GM21825 (cell line): ENCODE results near the gene ACAP3.
A peak's percentile ranks its signal among the peaks of the same experiment; 100 is the strongest.

Experiments used
- ATAC-seq: cut with Tn5 transposase; IDR thresholded peaks from one replicate; pipeline ENCODE4 v1.9.1; 2021; ENCODE audit warnings: mild to moderate bottlenecking, moderate library complexity; ENCODE audit not compliant: unreplicated experiment

Gene ACAP3

DNA sequence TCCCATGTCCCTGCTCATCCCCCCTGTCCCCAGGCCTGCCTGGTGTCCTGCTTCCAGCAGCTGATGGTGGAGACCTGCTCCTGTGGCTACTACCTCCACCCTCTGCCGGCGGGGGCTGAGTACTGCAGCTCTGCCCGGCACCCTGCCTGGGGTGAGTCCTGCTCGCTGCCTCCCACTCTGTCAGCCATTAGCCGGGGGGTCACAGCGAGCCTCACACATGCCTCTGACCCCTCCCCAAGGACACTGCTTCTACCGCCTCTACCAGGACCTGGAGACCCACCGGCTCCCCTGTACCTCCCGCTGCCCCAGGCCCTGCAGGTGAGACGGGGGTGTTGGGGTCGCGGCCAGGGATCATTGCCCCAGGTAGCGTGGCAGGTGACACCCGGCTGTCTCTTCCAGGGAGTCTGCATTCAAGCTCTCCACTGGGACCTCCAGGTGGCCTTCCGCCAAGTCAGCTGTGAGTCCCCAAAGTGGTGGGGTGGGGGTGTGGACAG, 17.4 kb downstream of the ACAP3 start:
- no peak for ATAC-seq

DNA sequence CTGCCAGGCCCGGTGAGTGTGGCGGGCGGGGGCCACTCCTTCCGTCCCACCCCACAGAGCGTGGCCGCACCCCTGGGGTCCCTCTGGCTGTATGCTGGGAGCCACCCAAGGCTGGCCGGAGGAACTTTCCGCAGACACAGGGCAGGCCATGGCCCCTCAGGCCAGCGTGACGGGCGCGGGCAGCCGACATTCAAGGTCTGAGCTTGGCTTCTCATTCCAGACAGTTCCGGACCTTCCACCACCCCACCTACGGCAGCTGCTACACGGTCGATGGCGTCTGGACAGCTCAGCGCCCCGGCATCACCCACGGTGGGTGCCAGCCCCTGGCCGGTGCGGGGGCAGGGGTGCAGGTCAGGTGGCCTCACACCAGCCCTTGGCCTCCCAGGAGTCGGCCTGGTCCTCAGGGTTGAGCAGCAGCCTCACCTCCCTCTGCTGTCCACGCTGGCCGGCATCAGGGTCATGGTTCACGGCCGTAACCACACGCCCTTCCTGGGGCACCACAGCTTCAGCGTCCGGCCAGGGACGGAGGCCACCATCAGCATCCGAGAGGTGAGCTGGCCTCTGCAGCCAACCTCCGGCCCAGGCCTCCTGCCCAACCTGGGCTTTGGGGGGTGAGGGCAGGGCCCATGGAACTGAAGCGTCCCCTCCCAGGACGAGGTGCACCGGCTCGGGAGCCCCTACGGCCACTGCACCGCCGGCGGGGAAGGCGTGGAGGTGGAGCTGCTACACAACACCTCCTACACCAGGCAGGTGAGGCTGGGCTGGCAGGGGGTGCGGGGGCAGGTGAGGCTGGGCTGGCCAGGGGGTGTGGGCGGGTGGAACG, 20.2 kb downstream of the ACAP3 start:
- no peak for ATAC-seq

DNA sequence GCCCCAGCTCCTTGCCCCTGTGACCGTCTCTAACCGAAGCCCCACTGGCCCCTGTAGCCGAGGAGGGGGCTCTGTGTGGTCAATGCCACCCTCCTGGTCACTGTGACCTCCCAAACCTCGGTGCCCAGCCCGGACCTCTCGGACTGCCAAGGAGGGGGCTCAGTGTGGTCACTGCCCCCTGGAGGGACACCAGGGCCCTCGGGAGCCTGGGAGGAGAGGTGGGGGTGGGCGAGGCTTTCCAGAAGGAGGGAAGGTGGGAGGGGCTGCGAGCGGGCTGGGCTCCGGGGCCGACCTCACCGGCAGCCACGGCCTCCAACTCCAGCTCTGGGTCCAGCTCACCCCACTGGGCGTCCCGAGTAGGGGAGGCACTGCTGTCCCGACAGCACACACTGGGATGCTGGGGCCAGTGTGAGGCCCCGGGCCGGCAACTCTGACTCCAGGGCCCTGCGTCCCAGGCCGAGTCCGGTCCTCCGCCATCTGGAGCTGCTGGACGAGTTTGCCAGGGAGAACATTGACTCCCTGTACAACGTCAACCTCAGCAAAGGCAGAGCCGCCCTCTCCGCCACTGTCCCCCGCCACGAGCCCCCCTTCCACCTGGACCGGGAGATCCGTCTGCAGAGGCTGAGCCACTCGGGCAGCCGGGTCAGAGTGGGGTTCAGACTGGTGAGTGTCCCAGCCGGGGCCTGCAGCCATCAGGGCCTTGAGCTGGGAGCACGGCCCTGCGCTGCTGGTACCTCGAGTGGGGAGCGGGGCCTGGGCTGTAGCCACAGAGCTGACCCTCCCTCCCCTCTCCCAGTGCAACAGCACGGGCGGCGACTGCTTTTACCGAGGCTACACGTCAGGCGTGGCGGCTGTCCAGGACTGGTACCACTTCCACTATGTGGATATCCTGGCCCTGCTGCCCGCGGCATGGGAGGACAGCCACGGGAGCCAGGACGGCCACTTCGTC, 21.1 kb downstream of the ACAP3 start:
- ATAC-seq, result no peak

DNA sequence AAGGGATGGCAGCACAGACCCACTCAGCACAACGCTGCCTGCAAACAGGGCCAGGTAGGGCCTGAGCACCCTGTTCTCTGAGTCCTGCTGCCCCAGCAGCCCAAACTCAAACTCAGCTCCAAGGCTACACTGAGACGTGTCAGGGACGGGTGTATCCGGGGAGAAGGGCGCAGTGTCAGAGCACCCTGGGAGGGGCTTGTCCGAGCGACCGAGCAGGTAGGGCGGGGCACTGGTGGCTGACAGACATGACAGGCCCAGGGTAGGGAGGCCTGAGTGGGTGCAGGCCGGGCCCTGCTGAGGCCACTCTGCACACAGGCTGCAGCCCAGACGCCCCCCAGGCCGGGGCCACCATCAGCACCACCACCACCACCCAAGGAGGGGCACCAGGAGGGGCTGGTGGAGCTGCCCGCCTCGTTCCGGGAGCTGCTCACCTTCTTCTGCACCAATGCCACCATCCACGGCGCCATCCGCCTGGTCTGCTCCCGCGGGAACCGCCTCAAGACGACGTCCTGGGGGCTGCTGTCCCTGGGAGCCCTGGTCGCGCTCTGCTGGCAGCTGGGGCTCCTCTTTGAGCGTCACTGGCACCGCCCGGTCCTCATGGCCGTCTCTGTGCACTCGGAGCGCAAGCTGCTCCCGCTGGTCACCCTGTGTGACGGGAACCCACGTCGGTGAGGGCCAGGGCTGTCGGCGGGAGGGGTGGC, 22.0 kb downstream of the ACAP3 start:
- ATAC-seq, result no peak

DNA sequence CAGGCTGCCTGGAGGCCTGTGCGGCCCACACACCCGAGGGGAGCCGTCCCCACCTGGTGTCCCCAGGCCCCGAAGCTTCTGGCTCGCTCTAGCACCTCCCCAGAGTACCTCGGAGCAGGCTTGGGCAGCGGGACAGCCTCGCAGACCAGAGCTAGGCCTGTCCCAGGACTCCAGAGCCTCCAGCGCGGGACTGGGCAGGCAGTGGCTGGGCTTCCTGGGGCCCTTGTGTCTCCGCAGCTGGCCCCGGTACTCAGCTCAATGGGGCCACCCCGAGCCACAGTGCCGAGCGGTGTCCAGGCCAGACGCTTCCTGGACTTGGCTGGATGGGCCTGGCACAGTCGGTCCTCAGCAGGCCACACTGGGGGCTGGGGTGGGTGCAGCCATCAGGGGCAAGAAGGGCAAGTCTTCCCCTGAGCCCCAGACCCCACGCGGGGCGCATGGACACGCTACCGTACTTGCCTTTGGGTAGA, 22.6 kb downstream of the ACAP3 start:
- no peak for ATAC-seq

DNA sequence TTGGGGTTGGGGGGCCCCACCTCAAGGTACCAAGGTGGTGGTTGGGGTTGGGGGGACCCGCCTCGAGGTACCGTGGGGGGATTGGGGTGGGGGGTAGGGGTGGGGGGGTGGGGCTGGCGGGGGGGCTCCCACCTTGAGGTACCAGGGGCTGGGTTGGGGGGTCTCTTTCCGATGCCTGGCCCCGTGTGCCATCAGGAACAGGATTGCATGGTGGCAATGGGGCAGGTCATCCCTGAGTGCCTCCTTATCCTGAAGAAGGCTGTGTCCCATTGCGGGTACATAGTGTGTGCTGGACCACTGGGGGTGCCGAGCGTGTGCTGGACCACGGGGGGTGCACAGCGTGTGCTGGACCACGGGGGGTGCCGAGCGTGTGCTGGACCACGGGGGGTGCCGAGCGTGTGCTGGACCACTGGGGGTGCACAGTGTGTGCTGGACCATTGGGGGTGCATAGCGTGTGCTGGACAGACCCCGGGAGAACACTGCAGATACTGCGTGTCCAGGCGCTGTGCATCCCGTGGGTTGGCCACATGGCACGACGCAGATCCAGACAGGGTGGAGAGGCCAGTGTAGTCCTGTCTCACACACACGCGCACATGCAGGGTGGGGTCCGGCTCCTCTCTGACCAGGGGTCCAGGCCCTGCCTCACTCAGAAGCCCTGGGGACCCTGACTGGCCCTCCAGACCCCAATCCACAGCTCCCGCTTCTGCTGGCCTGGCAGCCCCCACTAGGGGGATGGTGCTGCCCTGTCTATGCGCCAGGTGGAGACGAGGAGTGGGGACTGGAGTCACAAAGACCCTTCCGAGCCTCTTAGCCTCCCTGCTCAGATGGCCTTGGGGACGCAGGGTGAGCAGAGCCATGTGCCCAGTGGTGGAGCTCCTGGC, 23.3 kb downstream of the ACAP3 start:
- ATAC-seq, result no peak

DNA sequence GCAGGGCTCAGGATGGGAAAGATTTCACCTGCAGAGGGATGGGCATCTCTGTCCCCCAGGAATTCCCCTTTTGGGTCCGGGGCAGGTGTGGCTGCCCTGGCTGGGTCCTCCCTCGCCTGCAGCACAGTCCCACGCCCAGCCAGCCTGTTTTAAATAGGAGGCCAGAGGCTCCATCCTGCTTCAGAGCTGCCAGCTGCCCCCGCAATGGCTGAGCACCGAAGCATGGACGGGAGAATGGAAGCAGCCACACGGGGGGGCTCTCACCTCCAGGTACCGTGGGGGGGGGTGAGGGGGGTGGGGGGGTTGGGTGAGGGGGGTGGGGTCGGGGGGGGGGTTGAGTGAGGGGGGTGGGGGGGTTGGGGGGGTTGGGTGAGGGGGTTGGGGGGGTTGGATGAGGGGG, 23.9 kb downstream of the ACAP3 start:
- no peak for ATAC-seq

DNA sequence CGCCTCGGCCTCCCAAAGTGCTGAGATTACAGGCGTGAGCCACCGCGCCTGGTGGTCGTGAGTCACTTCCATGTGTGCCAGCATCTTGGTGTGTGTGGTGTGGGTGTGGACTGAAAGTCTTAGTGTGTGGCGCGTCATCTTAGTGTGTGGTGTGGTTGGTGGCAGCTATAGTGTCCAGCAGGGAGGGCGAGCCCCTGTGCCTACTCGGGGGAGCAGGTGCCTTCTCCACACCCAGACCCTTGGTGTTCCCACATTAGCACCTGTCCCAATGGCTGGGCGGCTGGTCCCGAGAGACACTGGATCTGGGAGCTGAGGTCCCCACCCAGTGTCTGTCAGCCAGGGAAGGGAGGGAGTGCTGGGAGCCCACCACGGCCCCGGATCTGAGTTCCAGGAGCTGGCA, 24.7 kb downstream of the ACAP3 start:
- no peak for ATAC-seq

DNA sequence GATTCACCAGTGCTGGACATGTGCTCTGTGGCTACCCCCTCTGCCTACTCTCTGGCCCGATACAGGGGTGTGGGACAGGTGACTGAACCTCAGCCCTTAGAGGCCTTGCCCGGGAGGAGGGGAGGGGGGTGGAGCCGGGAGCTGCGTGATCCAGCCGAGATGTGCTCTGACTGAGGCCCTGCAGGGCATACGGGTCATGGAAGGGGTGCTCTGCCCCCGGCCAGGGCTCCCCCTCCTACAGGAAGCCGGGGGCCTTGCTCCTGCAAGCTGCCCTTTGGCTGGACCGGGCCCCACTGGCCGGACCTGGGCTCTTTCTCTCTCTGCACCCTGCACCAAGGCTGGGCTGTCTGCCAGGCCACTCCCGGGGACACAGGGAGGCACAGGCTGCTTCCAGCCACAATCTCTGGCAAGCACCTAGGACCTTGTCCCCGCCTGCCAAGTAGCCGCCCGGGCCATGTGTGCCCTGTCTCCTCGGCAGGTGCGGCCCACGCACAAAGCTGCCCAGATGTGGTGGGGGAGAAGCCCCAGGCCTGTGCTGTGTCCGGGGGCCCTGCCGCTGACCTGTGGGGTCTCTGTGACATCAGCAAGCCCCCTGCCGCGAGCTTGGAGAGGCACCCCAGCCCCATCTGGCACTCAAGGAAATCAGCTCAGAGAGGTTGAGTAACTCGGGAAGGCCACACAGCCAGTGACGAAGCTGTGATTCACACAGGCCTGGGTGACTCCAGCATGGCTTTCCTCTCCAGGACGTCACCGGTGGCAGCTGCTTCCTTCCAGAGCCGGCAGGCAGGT, 26.0 kb downstream of the ACAP3 start:
- no peak for ATAC-seq

DNA sequence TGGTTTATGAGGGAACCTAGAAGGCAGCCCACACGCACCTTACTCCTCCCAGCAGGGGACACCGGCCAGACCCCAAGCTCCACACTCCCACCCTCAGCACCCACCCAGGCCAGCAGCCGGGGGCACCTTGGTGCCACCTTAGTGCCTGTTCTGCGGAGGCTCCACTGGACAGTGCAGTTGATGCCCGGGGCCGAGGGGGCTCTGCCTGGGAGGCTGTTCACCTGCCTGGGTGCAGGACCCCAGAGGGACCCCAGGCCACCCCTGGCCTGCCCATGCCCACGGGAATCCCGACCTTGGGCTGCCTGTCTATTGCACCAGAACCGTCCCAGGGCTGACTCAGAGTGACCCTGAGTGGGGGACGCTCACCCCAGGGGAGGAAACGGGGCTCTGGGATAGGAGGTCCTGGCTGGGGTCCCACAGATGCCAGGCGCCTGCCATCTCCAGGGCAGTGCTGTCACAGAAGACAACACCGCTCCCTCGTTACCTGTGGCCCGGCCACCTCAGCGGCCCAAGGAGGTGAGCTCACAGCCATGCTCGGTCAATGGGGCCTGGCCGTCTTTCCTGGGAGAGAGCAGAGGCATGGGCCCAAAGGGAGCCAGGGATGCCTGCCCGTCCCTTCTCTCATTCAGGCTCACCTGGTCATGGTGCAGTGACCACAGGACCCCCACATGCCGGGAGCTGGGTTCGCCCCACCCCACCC, 26.8 kb downstream of the ACAP3 start:
- no peak for ATAC-seq

DNA sequence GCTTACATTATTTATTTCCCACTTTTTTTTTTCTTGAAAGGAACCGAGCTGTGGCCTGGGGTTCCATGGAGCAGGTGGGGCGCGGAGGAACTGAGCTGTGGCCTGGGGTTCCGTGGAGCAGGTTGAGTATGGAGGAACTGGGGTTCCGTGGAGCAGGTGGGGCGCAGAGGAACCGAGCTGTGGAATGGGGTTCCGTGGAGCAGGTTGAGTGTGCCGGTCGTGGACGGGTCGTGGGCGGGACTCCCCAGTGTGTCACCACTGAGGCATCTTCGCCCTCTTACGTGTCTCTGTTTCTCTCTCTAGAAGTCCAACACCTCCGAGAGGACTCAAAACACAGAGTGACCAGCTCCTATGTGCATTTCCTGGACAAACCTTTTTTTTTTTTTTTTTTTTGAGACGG, 28.7 kb downstream of the ACAP3 start:
- no peak for ATAC-seq

DNA sequence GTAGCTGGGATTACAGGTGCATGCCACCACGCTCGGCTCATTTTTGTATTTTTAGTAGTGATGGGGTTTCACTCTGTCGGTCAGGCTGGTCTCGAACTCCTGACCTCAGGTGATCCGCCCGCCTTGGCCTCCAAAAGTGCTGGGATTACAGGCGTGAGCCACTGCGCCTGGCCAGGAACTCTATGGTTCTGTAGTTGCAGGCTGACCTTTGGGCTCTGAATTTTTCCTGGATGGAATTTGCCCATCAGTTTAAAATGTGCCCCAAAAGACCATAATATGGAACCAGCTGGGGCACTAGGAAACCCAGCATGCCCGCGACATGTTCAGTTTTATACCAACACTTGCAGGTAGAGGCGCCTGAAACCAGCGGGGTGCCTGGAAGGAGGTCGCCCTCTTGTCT, 29.1 kb downstream of the ACAP3 start:
- ATAC-seq, result no peak

DNA sequence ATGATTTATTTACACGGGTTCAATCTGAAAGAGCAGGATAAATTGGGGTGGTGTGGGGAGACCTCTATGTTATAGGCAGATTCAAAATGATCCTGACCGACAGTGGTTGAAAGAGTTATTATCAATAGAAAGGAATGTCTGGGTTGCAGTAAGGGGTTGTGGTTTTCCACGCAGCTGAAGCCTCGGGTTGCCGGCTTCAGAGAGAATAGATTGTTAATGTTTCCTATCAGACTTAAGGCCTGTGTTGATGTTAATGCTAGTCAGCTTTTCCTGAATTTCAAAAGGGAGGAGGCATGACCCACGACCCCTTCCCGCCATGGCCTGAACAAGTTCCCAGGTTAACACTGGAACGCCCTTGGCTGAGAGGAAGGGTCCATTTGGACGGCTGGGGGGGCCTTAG, 31.9 kb downstream of the ACAP3 start:
- ATAC-seq, result no peak

DNA sequence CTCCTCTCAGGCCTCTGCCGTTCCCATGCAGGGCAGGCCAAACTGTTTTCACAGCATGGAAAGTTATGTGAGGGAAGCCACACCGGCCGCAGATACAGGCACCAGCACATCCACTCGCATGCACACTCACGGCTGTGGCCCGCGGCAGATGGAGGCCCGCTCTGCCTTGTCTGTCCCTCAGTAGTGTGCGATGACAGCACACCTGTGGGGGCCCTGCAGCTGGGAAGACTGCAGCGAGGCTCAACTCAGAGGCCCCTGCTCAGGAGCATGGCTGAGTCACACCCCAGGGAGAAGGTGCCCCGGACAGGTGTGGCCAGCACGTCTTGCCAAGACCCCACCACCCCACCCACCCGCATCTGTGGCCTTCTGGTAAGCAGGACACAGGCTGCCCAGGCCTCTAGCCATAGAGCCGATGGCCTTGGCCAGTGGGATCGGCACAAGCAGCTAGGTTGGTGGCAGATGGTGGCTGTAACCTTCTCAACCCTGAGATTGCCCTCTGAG, 32.7 kb downstream of the ACAP3 start:
- no peak for ATAC-seq

DNA sequence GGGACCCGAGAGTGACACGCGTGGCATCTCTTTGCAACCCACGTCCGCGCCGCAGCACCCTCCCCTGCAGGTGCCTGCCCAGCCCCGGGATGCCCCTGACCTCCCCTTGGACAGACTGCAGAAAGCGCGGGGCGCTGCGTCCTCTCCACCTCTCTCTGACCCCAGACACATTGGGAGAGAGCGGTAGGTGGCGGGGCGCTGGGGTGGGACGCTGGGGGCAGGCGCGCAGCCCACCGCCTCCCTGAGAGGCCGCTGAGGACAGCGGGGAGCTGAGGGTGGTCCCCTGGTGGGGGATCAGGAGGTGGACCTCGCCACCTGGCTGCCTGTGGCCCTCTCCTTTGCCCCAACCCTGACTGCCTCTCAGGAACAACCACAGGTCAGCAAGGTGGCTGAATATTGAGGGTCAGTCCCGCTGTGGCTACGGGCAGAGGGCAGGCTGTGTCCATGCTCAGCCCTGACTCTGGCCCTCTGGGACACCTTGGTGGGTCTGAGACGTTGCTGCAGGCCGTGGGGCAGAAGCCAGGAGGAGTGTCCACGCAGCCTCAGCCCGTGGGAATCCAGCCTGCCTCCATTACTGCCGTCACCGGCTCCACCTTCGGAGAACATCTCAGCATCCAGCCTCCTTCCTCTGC, 33.3 kb downstream of the ACAP3 start:
- ATAC-seq, result peak; percentile 18

DNA sequence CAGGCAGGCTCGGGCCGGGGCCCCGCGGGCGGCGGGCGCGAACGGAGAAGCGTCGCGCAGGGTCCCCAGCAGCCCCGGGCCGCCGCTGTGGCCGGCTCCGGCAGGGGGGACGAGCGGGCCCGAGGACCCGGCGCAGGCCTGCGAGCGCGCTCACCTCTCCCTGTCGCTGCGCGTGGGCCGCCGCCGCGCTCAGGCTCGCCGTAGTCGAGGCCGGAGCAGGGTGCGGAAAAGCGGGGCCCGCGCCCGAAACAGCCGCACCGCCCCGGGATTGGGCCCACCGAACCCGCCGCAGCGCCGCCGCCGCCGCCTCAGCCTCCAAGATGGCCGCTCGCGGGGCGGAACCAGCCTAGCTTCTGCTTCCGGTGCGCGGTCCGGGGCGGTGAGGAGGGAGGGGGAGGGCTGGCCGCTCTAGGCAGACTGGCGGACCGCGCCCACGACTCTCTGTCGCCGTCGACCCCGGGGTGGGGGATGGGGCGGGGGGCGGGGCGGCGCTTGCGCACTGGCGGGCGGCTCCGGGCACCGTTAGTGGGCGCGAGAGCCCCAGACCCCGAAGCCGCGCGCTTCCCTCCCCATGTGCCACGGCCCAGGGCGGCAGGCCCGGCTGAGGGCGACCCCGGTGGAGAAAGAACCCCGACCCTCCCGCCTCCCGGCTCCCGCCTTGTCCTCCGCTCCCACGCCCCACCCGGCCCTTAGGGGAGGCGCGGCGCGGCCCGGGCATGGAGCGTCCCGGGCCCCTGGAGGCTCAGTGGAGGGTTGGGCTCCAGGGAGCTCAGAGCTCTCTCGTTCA, 34.0 kb downstream of the ACAP3 start, which contains the start of gene UBE2J2:
TSS of gene UBE2J2 (minus strand) at position 343 of the 787 bp plus-strand sequence. CDS start 5,862 bp downstream, outside the sequence.
- peak; percentile 78 for ATAC-seq

DNA sequence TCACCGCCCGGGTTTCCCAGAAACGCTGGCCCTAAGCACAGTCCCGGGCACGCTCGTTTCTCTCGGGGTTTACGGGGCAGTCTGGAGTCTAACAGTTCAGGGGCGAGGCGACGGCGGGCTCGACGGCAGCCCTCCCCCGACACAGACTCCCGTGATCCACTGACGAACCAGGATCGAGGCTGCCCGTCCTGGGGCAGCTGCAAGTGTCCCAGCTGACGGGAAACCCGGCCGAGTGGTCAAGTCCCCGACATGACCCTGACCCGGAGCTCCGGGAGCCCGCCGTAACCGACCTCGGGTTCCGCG, 34.6 kb downstream of the ACAP3 start:
- no peak for ATAC-seq
